Activated CD8-positive, alpha-beta memory T cell treated with anti-CD3 and anti-CD28 coated beads, Interleukin-2, amount 50 U/mL, for 48 hours (primary cell): Measurements from ENCODE around the gene PLA2G2F.
A peak's percentile ranks its signal among the peaks of the same experiment; 100 is the strongest.

Experiments
- DNase-seq: peaks from one replicate; pipeline ENCODE4 v3.0.0-alpha.2; 2020

PLA2G2F gene

GRCh38 chr1:20192871-20193411 is 53.8 kb downstream of the PLA2G2F start:
- no peak for DNase-seq

GRCh38 chr1:20194224-20194623 is 55.1 kb downstream of the PLA2G2F start:
- no peak for DNase-seq

DNA sequence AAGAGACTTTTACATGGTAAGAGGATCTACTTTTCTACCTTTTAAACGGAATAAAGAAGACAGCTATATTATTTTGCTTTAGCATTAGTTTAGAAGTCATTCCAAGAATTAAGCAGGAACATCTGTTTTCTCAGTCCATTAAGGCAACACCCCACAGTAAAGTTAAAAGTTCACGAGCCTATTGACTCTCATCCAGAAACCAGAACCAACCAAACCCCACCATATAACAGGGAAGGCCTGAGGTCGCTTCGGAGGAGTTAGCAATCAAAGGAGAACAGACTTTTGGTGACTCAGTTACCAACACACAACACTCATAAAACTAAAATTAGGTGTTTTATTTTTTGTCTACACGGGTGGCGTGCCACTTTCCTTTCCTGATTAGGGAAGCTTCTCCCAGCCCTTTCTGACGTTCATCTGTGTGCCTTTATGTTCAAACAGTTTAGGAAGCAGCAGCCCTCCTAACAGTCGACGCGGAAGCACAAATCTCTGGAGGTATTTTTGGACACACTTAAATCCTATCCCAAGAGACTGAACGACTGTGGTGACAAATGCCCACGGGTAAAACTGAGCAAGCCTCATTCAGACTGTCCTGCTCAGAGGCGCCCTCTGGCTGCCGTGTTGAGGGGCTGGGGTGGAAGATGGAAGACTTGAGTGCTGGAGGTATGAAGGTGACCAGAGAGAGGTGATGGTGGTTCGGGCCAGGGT is 55.8 kb downstream of the PLA2G2F start:
- DNase-seq = peak; percentile 88

DNA sequence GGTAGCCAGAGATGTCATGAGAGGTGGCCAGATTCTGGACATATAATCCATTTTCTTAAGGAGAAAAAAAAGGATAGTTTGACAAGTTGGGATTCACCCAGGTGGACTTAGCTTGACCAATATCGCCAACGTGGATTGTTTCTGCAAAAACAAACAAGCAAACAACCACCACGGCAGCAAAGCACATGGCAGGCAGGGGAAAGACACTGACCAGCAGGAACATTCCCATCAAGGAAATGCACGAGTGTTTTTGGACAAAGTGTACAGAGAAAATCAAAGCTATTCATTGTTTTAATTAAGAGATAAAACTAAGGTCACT is 56.3 kb downstream of the PLA2G2F start:
- DNase-seq = no peak

GRCh38 chr1:20197329-20197791 is 58.2 kb downstream of the PLA2G2F start:
- DNase-seq = no peak

- no peak for DNase-seq
These were observed 59.2 kb downstream of the PLA2G2F start for GRCh38 chr1:20198296-20198695.

- DNase-seq = no peak
These were observed 59.8 kb downstream of the PLA2G2F start for GRCh38 chr1:20198918-20199317.

DNA sequence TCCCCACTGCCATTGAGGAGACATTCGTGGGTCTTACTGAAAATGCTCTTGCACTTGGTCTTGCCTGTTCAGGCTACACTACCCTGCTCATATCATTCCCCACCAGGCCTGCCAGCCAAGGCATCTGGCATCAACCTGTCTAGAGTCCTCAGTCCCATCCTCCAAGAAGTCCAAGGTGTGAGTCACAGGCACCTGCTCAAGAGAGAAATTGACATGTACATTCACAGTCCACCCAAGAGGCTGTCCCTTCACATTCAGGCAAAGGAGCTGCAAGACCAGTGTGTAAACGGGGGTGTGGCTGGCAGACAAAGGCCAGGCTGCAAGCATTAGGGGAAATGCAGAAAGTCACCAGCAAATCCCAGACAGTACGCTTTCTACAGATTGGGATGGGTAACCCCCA is 60.3 kb downstream of the PLA2G2F start:
- DNase-seq = no peak

DNA sequence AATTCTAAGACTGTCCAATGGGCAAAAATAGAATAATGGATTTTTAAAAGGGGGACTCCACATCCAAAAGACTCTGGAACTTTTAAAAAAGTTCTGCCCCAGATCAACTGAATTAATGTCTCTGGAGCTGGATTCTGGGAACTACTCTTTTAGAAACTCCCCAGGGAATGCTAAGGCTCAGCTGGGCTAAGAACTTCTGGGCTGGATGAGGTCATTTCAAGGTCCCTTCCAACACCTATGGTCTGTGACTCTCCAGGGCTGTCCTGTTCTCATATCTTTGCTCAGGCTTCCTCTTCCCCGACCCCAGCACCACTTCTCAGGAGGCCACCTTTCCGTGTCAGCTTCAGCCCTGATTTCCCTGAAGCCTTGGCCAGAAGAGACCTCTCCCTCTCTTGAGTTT is 60.7 kb downstream of the PLA2G2F start:
- DNase-seq = no peak
